ENCODE results near the gene EXPH5. TPM values are rescaled to one million over a fixed set of nuclear protein-coding genes. Genes with fewer than 3 reads are reported as not detected.
A peak's percentile ranks its signal among the peaks of the same experiment; 100 is the strongest.
"Not testable (repeated sequence)": the region's sequence is repeated elsewhere in the genome, so short reads cannot be mapped to it uniquely, and the experiment has no call there.

The EXPH5 gene, protein sequence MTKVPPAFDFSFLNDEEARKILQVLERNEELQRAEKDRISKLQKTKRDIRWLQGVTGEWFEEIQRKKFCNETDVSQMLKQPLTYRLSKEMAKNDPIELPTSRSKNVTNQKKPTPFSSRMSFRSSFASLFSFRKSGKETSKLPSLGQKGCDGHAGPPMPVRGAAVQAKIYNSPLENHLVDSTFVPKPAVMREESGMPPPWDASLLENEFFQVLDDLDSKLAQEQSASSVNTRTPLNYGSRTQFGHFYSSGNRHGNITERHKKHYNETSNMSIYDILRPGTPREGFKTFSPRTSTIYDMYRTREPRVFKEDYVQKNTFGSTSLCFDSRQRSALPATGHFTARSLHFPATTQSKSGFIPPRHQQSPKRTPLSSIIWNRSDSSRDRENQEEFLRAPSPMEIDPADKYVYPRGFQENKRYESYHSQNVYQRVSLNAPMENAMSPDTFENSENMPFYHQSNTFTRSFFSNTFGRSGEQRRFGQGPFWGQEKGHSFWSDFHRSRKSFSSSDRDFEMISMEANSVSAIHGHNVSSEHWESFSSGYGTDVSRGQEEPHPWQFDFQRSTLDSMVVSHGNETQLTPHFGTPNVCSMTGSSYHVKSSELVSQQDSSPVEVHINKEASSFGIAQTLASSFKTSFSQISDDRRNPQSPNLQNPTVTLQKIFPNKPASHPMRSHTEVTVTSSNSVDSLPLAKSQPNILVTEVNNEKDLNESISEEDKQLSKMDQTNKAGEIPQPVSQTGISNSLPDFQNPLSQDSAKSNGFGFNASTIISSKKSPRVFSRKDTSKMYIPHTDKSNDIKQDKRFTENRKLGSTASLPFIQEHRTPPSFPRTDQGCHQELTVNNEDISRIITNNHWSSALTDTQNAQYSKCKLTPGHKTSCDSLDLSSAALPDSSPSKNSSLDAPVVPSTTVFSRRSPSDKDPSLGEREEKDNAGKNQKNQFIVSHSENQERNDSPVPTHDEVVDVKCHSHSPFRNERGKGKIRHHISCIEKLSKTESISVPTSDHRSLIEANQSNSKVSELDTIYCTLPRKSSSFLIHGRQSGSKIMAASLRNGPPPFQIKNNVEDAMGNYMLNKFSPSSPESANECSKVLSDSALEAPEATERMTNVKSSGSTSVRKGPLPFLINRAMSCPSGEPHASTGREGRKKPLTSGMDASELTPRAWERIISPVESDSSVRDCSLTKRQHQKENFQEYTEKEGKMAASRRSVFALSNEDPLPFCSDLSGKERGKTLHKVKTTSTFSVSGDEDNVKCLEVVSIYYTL (N-terminal part only)
- under 0.01 and 0.09 TPM in 2 replicates for total RNA-seq

DNA sequence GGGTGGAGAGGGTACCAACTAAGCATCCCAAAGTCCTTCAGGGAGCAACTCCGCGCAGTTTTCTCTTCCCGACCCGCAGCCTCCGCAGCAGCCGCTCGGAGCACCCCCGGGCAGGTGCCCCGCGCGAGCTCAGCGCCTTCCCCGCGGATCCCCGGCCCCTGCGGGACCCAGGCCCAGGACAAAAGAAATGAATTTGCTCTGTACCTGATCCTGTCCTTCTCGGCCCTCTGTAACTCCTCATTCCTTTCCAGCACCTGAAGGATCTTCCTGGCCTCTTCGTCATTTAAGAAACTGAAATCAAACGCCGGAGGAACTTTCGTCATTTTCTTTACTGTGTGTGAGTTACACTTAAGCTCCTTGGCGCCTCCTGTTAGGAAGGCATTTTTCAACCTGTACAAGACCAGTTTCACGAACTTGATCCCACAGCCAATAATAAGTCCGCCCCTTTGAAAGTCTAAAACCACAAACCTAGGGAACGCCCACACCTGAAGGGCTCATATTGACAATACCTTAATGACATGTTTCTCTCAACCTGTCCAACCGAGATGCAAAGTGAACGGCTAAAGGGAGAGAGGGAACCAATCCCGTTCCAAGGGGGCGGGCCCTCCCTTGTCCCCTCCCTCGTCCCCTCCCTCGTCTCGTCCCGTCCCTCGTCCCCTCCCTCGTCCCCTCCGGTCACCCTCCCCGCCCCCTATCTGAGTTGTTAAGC is at the start of gene EXPH5:
Gene EXPH5 (minus strand): TSS at position 555 of the 709 bp plus-strand sequence. CDS start 232 bp downstream, at position 323.
- DNase-seq: peak; percentile 65

GRCh38 chr11:108641752-108642151 is 48.2 kb upstream of the EXPH5 start:
- DNase-seq: not testable (repeated sequence)

GRCh38 chr11:108639146-108639545 is 45.6 kb upstream of the EXPH5 start:
- DNase-seq: no peak

DNA sequence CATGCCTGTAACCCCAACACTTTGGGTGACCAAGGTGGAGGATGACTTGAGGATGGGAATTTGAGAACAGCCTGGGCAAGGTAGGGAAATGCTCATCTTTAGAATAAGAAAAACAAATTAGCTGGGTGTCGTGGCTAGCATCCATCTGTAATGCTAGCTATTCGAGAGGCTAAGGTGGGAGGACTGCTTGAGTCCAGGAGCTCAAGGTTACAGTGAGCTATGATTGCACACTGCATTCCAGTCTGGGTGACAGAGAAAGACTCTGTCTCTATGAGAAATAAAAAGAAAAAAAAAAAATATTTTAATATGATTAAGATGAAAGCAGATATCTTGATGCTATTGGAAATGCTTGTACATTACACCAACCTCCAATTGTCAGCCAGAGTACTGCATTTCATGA is 42.7 kb upstream of the EXPH5 start:
- DNase-seq: no peak

- no peak for DNase-seq
Measured at GRCh38 chr11:108635106-108635505, 41.5 kb upstream of the EXPH5 start.

DNA sequence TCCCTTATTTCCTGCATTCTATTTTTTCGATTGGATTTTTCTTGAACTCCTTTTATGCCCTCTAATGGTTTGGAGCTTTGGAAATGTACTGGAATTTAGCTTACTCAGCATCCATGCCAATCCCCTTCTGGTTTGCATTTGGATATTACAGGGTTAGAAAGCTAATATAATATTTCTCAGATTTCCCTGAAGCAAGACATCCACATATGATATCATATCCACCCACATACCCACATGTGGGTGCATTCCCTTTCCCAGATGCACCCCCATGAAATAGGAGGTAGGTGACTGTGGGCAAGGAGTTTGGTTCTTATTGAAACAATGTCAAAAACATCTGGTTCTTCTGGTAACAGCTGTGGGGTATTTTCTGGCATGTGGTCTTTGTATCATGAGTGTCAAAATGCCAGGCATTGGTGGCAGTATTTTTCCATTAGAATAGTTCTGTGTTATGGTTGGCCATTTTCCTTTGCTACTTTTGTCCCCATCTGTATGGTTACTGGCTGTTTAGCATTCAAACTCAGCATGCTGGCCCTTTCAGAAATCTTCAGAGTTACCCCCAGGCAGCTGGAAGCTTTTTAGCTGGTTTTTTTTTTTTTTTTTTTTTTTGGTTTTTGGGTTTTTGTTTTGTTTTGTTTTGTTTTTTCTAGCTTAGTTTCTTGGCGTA is 38.6 kb upstream of the EXPH5 start:
- no peak for DNase-seq

GRCh38 chr11:108629274-108629673 is 35.7 kb upstream of the EXPH5 start:
- DNase-seq: no peak

- DNase-seq: no peak
Measured at GRCh38 chr11:108628812-108629211, 35.2 kb upstream of the EXPH5 start.

DNA sequence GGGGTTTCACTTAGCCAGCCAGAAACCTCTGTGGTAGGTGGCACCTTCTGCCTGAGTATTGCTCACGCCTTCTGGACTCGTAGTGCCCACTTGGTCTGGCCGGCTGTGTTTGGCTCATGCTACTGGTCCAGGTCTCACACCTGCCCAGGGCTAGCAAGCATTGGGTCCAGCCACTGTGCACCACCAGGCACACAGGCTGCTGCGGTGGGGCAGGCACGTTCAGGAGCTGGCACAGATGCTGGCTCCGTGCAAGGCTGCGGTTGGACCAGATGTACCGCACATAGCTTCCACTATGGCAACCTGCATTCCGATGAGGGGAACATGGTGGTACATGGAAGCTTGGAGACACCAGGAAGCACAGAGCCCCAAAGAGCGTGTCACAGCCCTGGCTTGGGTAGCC is 34.8 kb upstream of the EXPH5 start:
- DNase-seq: no peak

DNA sequence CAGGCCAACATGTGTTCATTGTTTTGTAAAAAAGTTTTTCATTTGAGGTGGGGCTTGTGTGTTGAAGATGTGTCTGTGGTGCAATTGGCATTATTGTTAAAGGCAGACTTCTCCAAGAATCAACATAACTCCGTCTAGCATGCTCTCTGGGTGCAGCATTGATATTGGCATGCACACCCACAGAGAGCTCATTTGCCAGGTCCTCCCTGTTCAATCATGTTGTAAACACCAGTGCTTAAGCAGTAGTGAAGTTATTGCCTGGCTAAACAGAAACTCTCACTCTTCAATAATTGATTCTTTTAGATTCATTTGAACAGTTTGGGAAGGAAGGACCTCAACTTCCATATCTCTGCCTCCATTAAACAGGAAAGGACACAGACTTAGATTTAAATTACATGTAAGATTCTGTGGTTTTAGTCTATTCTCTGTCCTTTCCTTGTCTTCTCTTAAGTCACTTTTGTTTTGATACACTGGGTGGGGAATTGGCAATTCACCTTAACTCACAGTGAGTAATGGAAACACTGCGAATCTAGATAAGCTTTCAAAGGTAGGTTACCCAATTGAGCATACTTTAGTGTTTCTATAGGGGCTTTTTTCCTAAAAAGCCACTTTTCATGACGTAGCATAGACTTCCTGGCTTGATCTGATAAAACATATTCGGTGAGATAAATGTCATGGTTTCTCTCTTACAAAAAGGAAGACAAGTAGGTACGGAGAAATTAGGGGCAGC is 30.8 kb upstream of the EXPH5 start:
- no peak for DNase-seq

DNA sequence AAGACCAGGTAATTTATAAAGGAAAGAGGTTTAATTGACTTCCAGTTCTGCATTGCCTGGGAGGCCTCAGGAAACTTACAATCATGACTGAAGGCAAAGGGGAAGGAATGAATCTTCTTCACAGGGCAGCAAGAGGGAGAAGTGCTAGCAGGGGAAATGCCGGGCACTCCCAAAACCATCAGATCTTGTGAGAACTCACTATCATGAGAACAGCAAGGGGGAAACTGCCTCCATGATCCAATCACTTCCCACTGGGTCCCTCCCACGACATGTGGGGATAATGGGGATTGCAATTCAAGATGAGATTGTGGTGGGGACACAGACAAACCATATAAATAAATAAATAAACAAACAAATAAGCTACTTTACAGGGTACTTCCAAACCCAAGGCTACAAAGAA is 28.8 kb upstream of the EXPH5 start:
- no peak for DNase-seq

DNA sequence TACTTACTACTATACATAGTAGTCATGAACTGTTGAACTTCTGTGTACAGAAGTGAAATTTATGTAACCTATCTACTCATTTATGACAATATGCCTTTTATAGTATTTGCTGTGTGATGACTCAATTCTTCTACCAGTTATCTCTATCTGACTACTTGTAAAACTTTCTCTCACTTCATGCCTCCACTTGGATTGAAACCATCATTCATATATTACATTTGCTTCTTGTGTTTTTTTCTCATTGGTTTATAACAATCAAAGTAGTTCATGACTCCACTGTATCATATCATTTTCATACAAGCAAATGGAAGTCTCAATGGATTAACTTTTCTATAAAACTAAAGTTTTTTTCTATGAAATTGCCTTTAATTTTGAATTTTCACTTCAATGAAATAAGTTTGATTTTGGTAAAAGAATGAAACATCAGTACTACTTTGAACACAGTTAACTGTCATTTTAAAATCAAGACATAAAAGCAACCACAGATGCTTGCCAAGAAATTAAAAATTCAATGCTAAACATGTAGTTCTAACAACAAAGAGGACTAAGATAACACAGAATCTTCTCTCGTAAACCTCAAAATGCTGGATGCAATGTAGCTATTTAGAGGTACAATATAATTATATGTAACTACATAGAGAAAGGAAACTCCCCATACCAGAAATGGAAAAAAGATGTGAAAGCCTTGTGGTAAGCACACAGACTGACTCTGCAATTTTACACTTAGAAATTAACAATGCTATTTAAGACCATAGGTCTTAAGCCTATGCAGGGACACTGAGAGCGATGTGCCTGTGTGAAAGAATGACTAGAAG is 27.6 kb upstream of the EXPH5 start:
- no peak for DNase-seq

DNA sequence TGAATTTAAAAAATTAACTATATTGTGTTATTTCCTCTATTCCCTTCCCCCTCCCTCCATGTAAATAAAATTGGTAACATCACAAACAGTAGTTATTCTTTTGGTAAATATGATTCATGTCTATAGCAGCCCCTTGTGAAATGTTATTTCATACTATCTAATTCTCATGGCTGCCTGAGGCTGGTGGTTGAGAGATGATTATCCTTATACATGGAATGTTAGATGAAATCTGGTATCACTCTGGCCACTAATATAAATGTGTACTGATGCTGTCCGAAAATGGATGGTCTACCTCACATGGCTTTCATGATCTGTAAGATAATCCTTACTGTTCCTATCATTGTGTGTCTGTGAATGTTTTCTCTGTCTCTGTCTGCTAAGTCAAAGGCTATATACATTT is 25.0 kb upstream of the EXPH5 start:
- no peak for DNase-seq

GRCh38 chr11:108617055-108617454 is 23.5 kb upstream of the EXPH5 start:
- DNase-seq: no peak

DNA sequence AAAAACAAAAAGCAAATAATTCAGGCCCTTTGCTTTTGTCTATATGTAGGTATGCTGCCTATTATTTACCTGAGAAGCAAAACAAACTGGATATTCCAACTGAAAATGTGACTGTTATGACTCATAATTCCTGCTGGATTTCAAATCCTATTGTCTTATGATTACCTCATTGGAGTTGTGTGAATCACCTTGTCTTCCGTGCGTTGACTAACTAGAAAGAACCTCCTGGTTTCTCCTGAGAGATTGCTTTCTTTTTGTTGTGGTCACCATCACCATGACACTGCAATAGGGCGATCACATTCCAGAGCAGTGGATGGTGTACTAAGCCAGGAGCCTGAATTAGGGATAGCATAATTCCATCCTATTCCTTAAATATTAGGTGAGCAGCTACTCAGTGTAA is 23.0 kb upstream of the EXPH5 start:
- DNase-seq: peak; percentile 95

GRCh38 chr11:108614086-108614485 is 20.5 kb upstream of the EXPH5 start:
- no peak for DNase-seq

- DNase-seq: no peak
Measured at GRCh38 chr11:108609682-108610081, 16.1 kb upstream of the EXPH5 start.

GRCh38 chr11:108608548-108608947 is 15.0 kb upstream of the EXPH5 start:
- no peak for DNase-seq

GRCh38 chr11:108606495-108607160 is 13.1 kb upstream of the EXPH5 start:
- DNase-seq: no peak

Measured in dermis blood vessel endothelial cell (primary cell).